Myocyte (in vitro differentiated cells): Measurements from ENCODE around the gene SCN9A. TPM values are rescaled to one million over a fixed set of nuclear protein-coding genes. Genes with fewer than 3 reads are reported as not detected.
A peak's percentile ranks its signal among the peaks of the same experiment; 100 is the strongest.
"Not testable (repeated sequence)": the region's sequence is repeated elsewhere in the genome, so short reads cannot be mapped to it uniquely, and the experiment has no call there.

ENCODE experiments used
- DNase-seq: peaks from one replicate; pipeline ENCODE4 v3.0.0-alpha.2; 2012; ENCODE audit warnings: low read depth
- polyA plus RNA-seq: library from polyadenylated mRNA; unstranded; fragments of >200 nt; gene quantifications from one replicate; pipeline ENCODE4 v1.2.1, GENCODE V29; 2012; ENCODE audit warnings: missing spikeins
- total RNA-seq: library from RNA; depleted of rRNA; stranded (reverse); fragments of >200 nt; gene quantifications from 2 replicates; pipeline ENCODE4 v1.2.3, GENCODE V29; 2014

SCN9A gene
- 2.8 and 2.9 TPM in 2 replicates for total RNA-seq
- polyA plus RNA-seq = 2.3 TPM

- peak; percentile 85 for DNase-seq
These were observed at the start of gene SCN9A for GRCh38 chr2:166375736-166376487. Gene SCN9A, minus strand, starts transcription at chr2:166375944. Its CDS starts 64,188 bp downstream, at chr2:166311756.

GRCh38 chr2:166424841-166425240 lies 49.1 kb upstream of the SCN9A start:
- DNase-seq = no peak

- DNase-seq = peak; percentile 52
These were observed 43.8 kb upstream of the SCN9A start for GRCh38 chr2:166419616-166419934.

- no peak for DNase-seq
These were observed 43.3 kb upstream of the SCN9A start for GRCh38 chr2:166418853-166419615.

- peak; percentile 55 for DNase-seq
These were observed 41.9 kb upstream of the SCN9A start for GRCh38 chr2:166417669-166418068.

GRCh38 chr2:166413255-166413654 lies 37.5 kb upstream of the SCN9A start:
- no peak for DNase-seq

GRCh38 chr2:166411473-166412230 lies 35.9 kb upstream of the SCN9A start:
- peak; percentile 3 for DNase-seq

- peak; percentile 32 for DNase-seq
These were observed 35.2 kb upstream of the SCN9A start for GRCh38 chr2:166410828-166411472.

- not testable (repeated sequence) for DNase-seq
These were observed 32.0 kb upstream of the SCN9A start for GRCh38 chr2:166407746-166408145.

GRCh38 chr2:166406374-166406773 lies 30.6 kb upstream of the SCN9A start:
- DNase-seq = no peak

GRCh38 chr2:166405569-166405926 lies 29.8 kb upstream of the SCN9A start:
- no peak for DNase-seq

- DNase-seq = no peak
These were observed 29.3 kb upstream of the SCN9A start for GRCh38 chr2:166404831-166405568.

- DNase-seq = no peak
These were observed 18.5 kb upstream of the SCN9A start for GRCh38 chr2:166394245-166394644.

- DNase-seq = no peak
These were observed 17.3 kb upstream of the SCN9A start for GRCh38 chr2:166393008-166393407.

GRCh38 chr2:166388481-166389070 lies 12.8 kb upstream of the SCN9A start:
- peak; percentile 47 for DNase-seq

- no peak for DNase-seq
These were observed 9.6 kb upstream of the SCN9A start for GRCh38 chr2:166385313-166385712.

- peak; percentile 58 for DNase-seq
These were observed 9.0 kb upstream of the SCN9A start for GRCh38 chr2:166384774-166385173.

GRCh38 chr2:166382448-166382847 lies 6.7 kb upstream of the SCN9A start:
- DNase-seq = no peak

- no peak for DNase-seq
These were observed 4.9 kb upstream of the SCN9A start for GRCh38 chr2:166380615-166381014.

- no peak for DNase-seq
These were observed 1.1 kb upstream of the SCN9A start for GRCh38 chr2:166376873-166377272.

- DNase-seq = no peak
These were observed 714 bp upstream of the SCN9A start for GRCh38 chr2:166376488-166376828.
